Spleen (tissue), 7 donors: ENCODE results near the gene PRUNE2.

Experiments used
- POLR2A ChIP-seq, 3 donors: fragments of 450-650 bp; IDR thresholded peaks; one replicate each; pipeline ENCODE4 v1.5.1; 2017; ENCODE audit warnings: antibody characterized with exemption in 3 of 3, mild to moderate bottlenecking in 1 of 3
- TF ChIP-seq, protein P1 (sequence below), 11 experiments: fragments of 200-600 bp in 7 of 11; fragments of 450-650 bp in 4 of 11; sonication (generic) in 4 of 11; IDR thresholded peaks in 8 of 11; conservative IDR thresholded peaks in 3 of 11; 1 replicate in 7 of 11; 2 replicates in 4 of 11; pipeline versions ENCODE4 v1.4.0 to v1.8.0; 2016 to 2021; ENCODE audit warnings: antibody characterized with exemption in 11 of 11, inconsistent platforms in 4 of 11, mild to moderate bottlenecking in 1 of 11
- donor health status: DM: no; HTN: no; CAD: no; lungs with moderate emphysema.
- donor health status: DM: no; HTN: no; CAD: no.
- donor health status: DM: no; HTN: no; CAD: no.

GRCh38 chr9:76571288-76571687, 334.6 kb downstream of the PRUNE2 start:
- TF ChIP-seq, protein P1, sequence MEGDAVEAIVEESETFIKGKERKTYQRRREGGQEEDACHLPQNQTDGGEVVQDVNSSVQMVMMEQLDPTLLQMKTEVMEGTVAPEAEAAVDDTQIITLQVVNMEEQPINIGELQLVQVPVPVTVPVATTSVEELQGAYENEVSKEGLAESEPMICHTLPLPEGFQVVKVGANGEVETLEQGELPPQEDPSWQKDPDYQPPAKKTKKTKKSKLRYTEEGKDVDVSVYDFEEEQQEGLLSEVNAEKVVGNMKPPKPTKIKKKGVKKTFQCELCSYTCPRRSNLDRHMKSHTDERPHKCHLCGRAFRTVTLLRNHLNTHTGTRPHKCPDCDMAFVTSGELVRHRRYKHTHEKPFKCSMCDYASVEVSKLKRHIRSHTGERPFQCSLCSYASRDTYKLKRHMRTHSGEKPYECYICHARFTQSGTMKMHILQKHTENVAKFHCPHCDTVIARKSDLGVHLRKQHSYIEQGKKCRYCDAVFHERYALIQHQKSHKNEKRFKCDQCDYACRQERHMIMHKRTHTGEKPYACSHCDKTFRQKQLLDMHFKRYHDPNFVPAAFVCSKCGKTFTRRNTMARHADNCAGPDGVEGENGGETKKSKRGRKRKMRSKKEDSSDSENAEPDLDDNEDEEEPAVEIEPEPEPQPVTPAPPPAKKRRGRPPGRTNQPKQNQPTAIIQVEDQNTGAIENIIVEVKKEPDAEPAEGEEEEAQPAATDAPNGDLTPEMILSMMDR (IDR thresholded peaks at IDR 0.05 in 8 of 11, conservative IDR thresholded peaks at IDR 0.05 in 3 of 11), result no peak
- TF ChIP-seq POLR2A (IDR thresholded peaks at IDR 0.05), result no peak
